Thymus (tissue), 2 donors: Measurements from ENCODE around the gene AEBP1. TPM values are rescaled to one million over a fixed set of nuclear protein-coding genes. Genes with fewer than 3 reads are reported as not detected.

ENCODE experiments used
- polyA plus RNA-seq: library from polyadenylated mRNA; stranded (reverse); fragments of 200-250 nt; gene quantifications from one replicate; pipeline ENCODE4 v1.2.3, GENCODE V29; 2013
- total RNA-seq: library from RNA; stranded (reverse); fragments of 120-200 nt; gene quantifications from one replicate; pipeline ENCODE4 v1.2.4, GENCODE V29; 2013
- donor health status: healthy.

The AEBP1 gene
- total and polyA plus RNA-seq, 2 donors, result 57.4 to 126 TPM

Other genes starting within 250 kb of the AEBP1 start
- 107 TPM for gene MRPS24, start 234.8 kb upstream of the AEBP1 start, total RNA-seq
- 80.5 TPM for gene MRPS24, start 234.8 kb upstream of the AEBP1 start, polyA plus RNA-seq
- gene URGCP, start 197.7 kb upstream of the AEBP1 start, total RNA-seq, result 12.2 TPM
- gene URGCP, start 197.7 kb upstream of the AEBP1 start, polyA plus RNA-seq, result 14.6 TPM
- gene UBE2D4, start 177.9 kb upstream of the AEBP1 start, total RNA-seq, result 6.7 TPM
- 10.2 TPM for gene UBE2D4, start 177.9 kb upstream of the AEBP1 start, polyA plus RNA-seq
- gene SPDYE1, start 106.4 kb upstream of the AEBP1 start, total RNA-seq, result not detected
- not detected for gene SPDYE1, start 106.4 kb upstream of the AEBP1 start, polyA plus RNA-seq
- gene DBNL, start 59.6 kb upstream of the AEBP1 start, total RNA-seq, result 113 TPM
- 116 TPM for gene DBNL, start 59.6 kb upstream of the AEBP1 start, polyA plus RNA-seq
- gene PGAM2, start 38.8 kb upstream of the AEBP1 start, total RNA-seq, result 31.0 TPM
- 5.7 TPM for gene PGAM2, start 38.8 kb upstream of the AEBP1 start, polyA plus RNA-seq
- 20.6 TPM for gene POLM, start 21.8 kb upstream of the AEBP1 start, total RNA-seq
- gene POLM, start 21.8 kb upstream of the AEBP1 start, polyA plus RNA-seq, result 38.6 TPM
- 79.6 TPM for gene POLD2, start 19.2 kb downstream of the AEBP1 start, total RNA-seq
- gene POLD2, start 19.2 kb downstream of the AEBP1 start, polyA plus RNA-seq, result 44.0 TPM
- gene MYL7, start 37.0 kb downstream of the AEBP1 start, total RNA-seq, result 0.57 TPM
- 0.73 TPM for gene MYL7, start 37.0 kb downstream of the AEBP1 start, polyA plus RNA-seq
- 0.24 TPM for gene GCK, start 85.1 kb downstream of the AEBP1 start, total RNA-seq
- 0.30 TPM for gene GCK, start 85.1 kb downstream of the AEBP1 start, polyA plus RNA-seq
- 44.0 TPM for gene YKT6, start 96.6 kb downstream of the AEBP1 start, total RNA-seq
- 38.9 TPM for gene YKT6, start 96.6 kb downstream of the AEBP1 start, polyA plus RNA-seq
- 0.85 TPM for gene CAMK2B, start 221.2 kb downstream of the AEBP1 start, total RNA-seq
- 3.1 TPM for gene CAMK2B, start 221.2 kb downstream of the AEBP1 start, polyA plus RNA-seq